ENCODE data around the gene LY6G5C. TPM values are rescaled to one million over a fixed set of nuclear protein-coding genes. Genes with fewer than 3 reads are reported as not detected.
A peak's percentile ranks its signal among the peaks of the same experiment; 100 is the strongest.

LY6G5C gene
- total and polyA plus RNA-seq, 9 of the 15 experiments (the other 6 are each of a cell fraction or from before 2014, with no cell fraction given) = 0.10 to 0.67 (median 0.46) TPM; not detected in 4

GRCh38 chr6:31659649-31660380, 21.1 kb downstream of the LY6G5C start (continued):
- TF ChIP-seq MYC (IDR thresholded peaks at IDR 0.05; ENCODE audit: low read depth, low read length) (no peak), MYC (CRISPR knock-in tag; IDR thresholded peaks at IDR 0.05; ENCODE audit: borderline replicate concordance, low read depth) (peak; percentile 50; the same call in 1 of the 2 replicates), ZBTB11 (CRISPR knock-in tag; IDR thresholded peaks at IDR 0.05) (peak in 1 of 3 experiments; percentile 22; a peak in 1 of 6 replicates), BRD9 (IDR thresholded peaks at IDR 0.05; ENCODE audit: low read depth, partially characterized antibody) (no peak), SFPQ (IDR thresholded peaks at IDR 0.05; ENCODE audit: low read depth, low read length) (no peak), ETV6 (IDR thresholded peaks at IDR 0.05; ENCODE audit: borderline replicate concordance in 1 of 2, low read depth in 2 of 2, low read length in 1 of 2) (no peak), ETV6 (CRISPR knock-in tag; IDR thresholded peaks at IDR 0.05; ENCODE audit: borderline replicate concordance) (peak; percentile 6; the same call in 1 of the 2 replicates), TEAD4 (IDR thresholded peaks at IDR 0.05; ENCODE audit: low read length) (no peak; the same call in none of the 2 replicates), TEAD4 (CRISPR knock-in tag; IDR thresholded peaks at IDR 0.05; ENCODE audit: borderline replicate concordance) (0 out of 2 replicates have a peak, but pooled peaks have one; percentile 12), ZNF224 (CRISPR knock-in tag; IDR thresholded peaks at IDR 0.05) (peak; percentile 83; the same call in 1 of the 2 replicates), SAP30 (IDR thresholded peaks at IDR 0.05; ENCODE audit: borderline replicate concordance, insufficient read depth, low read depth, low read length, poor library complexity, severe bottlenecking) (peak; percentile 78), MIER1 (IDR thresholded peaks at IDR 0.05; ENCODE audit: low read depth) (peak; percentile 91), HES1 (IDR thresholded peaks at IDR 0.05; ENCODE audit: low read depth) (0 out of 2 replicates have a peak, but pooled peaks have one; percentile 31), NBN (IDR thresholded peaks at IDR 0.05; ENCODE audit: low read depth) (0 out of 2 replicates have a peak, but pooled peaks have one; percentile 11), MEF2A (IDR thresholded peaks at IDR 0.05; ENCODE audit: control insufficient read depth, low read depth, low read length) (no peak), RAD21 (CRISPR knock-in tag; conservative IDR thresholded peaks at IDR 0.05 in 1 of 2, IDR thresholded peaks at IDR 0.05 in 1 of 2) (no peak), HDGF (IDR thresholded peaks at IDR 0.05) (no peak; the same call in 1 of the 2 replicates), MXI1 (IDR thresholded peaks at IDR 0.05; ENCODE audit: low read depth, low read length) (0 out of 2 replicates have a peak, but pooled peaks have one; percentile 5), ZNF143 (CRISPR knock-in tag; IDR thresholded peaks at IDR 0.05) (no peak), SREBF2 (CRISPR knock-in tag; IDR thresholded peaks at IDR 0.05) (0 out of 2 replicates have a peak, but pooled peaks have one; percentile 29), ZBED1 (IDR thresholded peaks at IDR 0.05) (peak; percentile 28; the same call in 1 of the 2 replicates)
